ENCODE measurements around the gene FDX1.
"Not testable (repeated sequence)": the region's sequence is repeated elsewhere in the genome, so short reads cannot be mapped to it uniquely, and the experiment has no call there.

The FDX1 gene, protein sequence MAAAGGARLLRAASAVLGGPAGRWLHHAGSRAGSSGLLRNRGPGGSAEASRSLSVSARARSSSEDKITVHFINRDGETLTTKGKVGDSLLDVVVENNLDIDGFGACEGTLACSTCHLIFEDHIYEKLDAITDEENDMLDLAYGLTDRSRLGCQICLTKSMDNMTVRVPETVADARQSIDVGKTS

GRCh38 chr11:110429731-110430266 is at the start of gene FDX1:
TSS of gene FDX1 (plus strand) at chr11:110429948. CDS start at chr11:110430121, 173 bp downstream.
- peak; percentile 65 to 83 (median 74) for DNase-seq

- DNase-seq, result no peak
Observed at GRCh38 chr11:110380836-110381622, 48.7 kb upstream of the FDX1 start.

DNA sequence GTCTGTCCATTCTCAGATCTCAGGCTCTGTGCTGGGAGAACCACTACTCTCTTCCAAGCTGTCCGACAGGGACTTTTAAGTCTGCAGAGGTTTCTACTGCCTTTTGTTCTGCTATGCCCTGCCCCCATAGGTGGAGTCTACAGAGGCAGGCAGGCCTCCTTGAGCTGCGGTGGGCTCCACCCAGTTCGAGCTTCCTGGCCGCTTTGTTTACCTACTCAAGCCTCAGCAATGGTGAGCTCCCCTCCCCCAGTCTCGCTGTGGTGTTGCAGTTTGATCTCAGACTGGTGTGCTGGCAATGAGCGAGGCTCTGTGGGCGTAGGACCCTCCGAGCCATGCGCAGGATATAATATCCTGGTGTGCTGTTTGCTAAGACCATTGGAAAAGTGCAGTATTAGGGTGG is 41.5 kb upstream of the FDX1 start:
- not testable (repeated sequence) for DNase-seq

DNA sequence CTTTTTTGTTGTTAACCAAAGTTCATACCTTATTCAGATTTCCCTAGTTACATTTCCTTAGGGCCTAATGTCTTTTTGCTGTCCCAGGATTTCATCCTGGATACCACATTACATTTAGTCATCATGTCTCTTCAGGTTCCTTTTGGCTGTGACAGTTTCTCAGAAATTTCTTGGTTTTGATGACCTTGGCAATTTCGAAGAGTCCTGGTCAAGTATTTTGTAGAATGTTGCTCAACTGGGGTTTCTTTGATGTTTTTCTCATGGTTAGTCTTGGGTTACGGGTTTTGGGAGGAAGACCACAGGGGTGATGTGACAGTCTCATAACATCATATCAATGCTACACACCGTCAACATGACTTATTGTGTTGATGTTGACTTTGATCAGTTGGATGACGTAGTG is 39.8 kb upstream of the FDX1 start:
- no peak for DNase-seq

- DNase-seq, result no peak
Observed at GRCh38 chr11:110392056-110392455, 37.7 kb upstream of the FDX1 start.

GRCh38 chr11:110397668-110398286 is 32.0 kb upstream of the FDX1 start:
- DNase-seq, result not testable (repeated sequence)

GRCh38 chr11:110403585-110403984 is 26.2 kb upstream of the FDX1 start:
- not testable (repeated sequence) for DNase-seq

- DNase-seq, result not testable (repeated sequence)
Observed at GRCh38 chr11:110405636-110406035, 24.1 kb upstream of the FDX1 start.

DNA sequence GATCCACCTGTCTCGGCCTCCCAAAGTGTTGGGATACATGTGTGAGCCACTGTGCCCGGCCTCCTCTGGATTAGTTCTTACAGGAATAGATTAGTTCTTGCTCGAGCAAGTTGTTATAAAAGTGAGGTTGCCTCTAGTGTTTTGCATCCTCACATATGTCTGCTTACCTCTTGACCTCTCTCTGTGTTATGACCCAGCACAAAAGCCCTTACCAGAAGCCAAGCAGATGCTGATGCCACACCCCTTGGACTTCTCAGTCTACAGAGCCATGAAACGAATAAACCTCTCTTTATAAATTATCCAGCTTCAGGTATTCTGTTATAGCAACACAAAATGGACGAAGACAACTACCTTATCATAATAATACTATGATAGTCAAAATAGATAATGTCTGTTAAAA is 22.4 kb upstream of the FDX1 start:
- DNase-seq, result no peak

GRCh38 chr11:110409174-110409573 is 20.6 kb upstream of the FDX1 start:
- no peak for DNase-seq

- DNase-seq, result no peak
Observed at GRCh38 chr11:110410651-110411050, 19.1 kb upstream of the FDX1 start.

DNA sequence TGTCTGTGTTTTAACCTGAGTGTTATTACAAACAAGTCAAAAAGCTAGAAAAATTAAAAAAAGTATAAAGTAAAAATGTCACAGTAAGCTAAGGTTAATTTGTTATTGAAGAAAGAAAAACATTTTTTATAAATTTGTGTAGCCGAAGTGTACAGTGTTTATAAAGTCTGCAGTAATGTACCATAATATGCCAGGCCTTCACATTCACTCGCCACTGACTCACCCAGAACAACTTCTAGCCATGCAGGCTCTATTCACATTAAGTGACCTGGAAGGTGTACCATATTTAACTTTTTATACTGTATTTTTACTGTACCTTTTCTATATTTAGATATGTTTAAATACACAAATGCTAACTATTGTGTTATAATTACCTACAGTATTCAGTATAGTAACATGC is 14.7 kb upstream of the FDX1 start:
- DNase-seq, result no peak

- DNase-seq, result not testable (repeated sequence)
Observed at GRCh38 chr11:110421658-110422057, 8.1 kb upstream of the FDX1 start.

GRCh38 chr11:110422306-110422905 is 7.3 kb upstream of the FDX1 start:
- no peak for DNase-seq

DNA sequence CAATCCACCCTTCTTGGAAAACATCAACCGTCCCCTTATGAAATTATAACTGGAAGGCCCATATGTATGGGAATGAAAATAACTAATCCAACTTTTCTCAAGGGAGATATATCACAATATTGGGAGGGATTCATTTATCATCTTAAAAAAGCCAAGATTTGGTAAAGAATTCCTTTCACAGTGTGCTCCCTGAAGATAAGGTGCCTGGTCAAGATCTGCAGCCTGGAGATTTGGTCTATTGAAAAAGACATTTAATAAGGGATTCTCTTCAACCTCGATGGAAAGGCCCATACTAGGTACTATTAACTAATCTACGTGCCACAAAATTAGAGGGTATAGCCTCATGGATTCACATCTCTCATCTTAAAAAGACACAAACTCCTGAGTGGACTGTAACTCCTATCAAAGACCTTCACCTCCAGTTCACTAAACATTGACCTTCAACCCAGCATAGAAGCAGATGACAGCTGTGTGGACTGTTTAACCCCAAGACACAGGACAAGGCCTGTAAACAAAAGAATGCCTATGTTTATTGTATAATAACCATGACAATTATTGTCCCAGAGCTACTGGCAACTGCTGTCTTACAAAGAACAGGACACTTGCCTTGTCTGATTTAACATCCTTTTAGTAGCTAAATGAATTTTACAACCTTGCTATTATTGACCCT is 4.8 kb upstream of the FDX1 start:
- no peak for DNase-seq

DNA sequence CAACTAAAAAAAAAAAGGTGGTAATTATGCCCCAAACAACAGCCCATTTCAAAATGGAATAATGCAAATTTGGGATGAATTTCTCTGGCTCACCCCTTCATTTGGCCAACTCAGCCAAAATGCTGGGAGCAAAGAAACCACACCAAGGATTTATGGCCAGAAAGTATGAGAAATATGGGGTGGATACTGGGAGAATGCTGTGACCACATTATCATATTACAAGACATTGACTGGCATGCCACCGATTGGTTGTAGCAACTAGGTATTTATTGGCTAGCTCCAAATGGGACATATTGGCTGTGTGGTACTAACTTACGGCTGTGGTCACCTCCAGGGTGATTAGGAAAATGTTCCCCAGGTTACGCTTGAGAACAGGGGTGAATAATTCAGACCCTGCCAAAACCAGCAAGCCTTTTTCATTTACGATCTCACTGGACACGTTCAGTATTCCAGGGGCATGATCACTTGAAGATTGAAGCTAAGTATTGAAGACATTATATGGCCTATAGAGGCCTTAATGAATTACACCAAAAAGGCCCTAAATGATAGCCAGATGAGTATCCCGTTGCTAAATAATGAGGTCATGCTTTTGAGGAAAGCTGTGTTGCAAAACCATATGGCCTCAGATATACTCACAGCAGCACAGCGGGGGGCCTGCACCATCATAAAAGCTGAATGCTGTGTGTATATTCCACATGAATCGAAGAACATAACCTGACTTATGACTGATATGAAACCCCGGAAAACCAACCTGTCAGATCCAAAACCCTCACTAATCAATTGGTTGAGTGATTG is 3.8 kb upstream of the FDX1 start:
- no peak for DNase-seq

DNA sequence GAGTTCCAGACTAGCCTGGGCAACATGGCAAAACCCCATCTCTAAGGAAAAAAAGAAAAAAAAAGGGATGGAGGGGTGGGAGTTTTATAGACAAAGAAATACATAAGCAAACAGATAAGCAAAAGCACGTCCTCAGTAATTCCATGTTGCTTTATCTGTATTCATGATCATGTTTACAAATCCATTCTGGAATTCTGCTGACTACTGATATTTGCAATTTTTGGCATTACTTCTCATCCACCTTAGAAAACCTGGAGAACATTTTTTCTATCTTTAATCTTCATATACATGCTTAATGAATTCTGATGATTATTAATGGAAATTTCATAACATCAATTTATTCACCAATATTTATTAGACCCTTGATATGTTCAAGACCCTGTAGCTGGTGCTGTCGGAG is 1.7 kb upstream of the FDX1 start:
- DNase-seq, result no peak

- DNase-seq, result peak in 3 of 6 experiments; percentile 15 to 60 (median 43)
Observed at GRCh38 chr11:110428956-110429730, 605 bp upstream of the FDX1 start.

DNA sequence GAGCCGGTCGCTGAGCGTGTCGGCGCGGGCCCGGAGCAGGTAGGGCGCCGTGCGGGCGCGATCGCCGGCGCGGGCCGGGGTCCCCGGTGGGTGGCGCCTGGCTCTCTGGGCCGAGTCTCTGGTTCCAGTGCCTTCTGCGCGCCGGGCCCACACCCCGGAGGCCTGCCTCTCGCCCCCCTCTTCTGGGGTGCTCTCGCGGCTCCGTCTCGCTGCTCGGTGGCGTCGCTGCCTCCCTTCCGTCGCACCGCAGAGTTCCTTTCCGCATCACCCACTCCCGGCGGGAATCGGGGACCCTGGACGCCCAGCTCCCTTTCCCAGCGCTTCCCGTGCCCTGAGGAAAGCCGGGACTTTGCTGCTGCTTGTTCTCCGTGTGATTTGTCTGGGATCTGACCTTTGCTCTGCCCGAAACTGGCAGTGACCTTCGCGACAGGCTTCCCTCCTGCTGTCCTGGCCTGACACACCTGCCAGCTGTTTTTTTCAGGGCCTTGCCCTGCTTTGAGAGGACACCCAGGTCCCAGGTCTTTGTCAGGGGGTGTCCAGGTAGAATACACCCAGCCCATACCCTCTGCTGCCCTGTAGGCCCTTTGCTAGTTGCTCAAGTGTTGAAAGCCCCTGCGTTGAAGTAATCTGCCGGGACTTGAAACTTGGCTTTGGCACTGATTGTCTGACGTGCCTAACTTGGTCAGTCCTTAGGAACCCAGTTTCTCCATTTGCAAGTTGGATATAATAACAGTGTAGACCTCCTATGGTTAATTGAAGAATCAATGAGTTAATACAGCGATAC is 711 bp downstream of the FDX1 start:
- DNase-seq, result peak in 5 of 6 experiments; percentile 32 to 69 (median 42)

GRCh38 chr11:110431051-110431672 is 1.4 kb downstream of the FDX1 start:
- DNase-seq, result peak in 2 of 6 experiments; percentile 47 to 53

Data from stimulated activated naive CD4-positive, alpha-beta T cell (primary cell).